HL-60/S4 (cell line): ENCODE results near the gene CFAP299.

ENCODE experiments used
- in situ Hi-C: fragments of 300-500 bp; cut with MboI; formaldehyde crosslinking; loops from 2 replicates; pipeline ENCODE4 v1.14.3; 2022; ENCODE audit warnings: low sequenced_read_pairs

CFAP299 gene

GRCh38 chr4:80492761-80493160, 157.2 kb downstream of the CFAP299 start:
- in situ Hi-C loops = no loop called here

- in situ Hi-C loops = no loop called here
These were observed 160.3 kb downstream of the CFAP299 start for GRCh38 chr4:80495865-80496264.

DNA sequence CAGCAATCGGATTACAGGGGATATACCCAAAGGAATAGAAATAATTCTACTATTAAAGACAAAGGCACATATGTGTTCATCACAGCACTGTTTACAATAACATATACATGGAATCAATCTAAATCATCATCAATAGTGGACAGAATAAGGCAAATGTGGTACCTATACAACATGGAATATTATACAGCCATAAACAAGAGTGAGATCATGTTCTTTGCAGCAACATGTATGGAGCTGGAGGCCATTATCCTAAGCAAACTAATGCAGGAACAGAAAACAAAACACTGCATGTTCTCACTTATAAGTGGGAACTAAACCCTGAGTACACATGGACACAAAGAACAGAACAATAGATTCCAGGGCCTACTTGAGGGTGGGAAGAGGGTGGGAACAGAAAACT, 163.2 kb downstream of the CFAP299 start:
- in situ Hi-C loops = no loop called here

- in situ Hi-C loops = no loop called here
These were observed 165.1 kb downstream of the CFAP299 start for GRCh38 chr4:80500613-80501012.

- in situ Hi-C loops = no loop called here
These were observed 171.5 kb downstream of the CFAP299 start for GRCh38 chr4:80507077-80507476.

- in situ Hi-C loops = no loop called here
These were observed 172.0 kb downstream of the CFAP299 start for GRCh38 chr4:80507507-80507906.

DNA sequence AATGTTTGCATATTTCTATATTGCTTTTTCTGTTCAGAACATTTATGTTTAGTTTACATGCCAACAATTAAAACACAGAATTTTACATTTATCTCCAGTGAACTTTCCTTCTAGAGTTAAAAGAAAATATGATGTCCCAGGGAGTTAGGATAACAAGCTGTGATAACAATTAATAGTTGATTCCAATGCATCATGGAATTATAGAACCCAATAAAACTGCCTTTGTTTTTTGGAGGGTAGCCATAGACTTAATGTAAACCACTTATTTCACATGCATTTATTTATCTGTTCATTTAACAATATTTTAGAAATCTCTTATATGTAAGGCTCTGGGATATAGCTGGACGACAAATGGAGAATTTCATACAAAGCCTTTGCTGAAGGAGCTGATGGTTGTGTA, 180.0 kb downstream of the CFAP299 start:
- in situ Hi-C loops = no loop called here

- in situ Hi-C loops = no loop called here
These were observed 185.9 kb downstream of the CFAP299 start for GRCh38 chr4:80521438-80521837.

DNA sequence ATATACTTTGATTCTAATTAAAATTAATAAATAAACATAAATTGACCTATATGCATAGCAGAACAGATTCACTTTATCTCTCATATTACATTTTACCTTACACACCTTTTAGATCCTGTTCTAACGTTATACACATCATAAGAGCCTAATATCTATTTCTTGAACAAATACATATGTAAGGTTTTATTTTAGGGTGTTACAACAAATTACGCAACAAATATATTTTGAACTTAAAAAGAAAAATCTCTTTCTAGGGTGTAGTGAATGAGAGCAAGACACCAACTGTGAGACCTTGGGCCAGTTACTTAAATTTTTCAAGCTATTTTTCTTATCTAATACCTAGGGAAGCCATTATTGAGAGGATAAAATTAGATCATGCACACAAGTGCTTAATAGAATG, 191.2 kb downstream of the CFAP299 start:
- in situ Hi-C loops = no loop called here

GRCh38 chr4:80529026-80529425, 193.5 kb downstream of the CFAP299 start:
- in situ Hi-C loops = no loop called here

DNA sequence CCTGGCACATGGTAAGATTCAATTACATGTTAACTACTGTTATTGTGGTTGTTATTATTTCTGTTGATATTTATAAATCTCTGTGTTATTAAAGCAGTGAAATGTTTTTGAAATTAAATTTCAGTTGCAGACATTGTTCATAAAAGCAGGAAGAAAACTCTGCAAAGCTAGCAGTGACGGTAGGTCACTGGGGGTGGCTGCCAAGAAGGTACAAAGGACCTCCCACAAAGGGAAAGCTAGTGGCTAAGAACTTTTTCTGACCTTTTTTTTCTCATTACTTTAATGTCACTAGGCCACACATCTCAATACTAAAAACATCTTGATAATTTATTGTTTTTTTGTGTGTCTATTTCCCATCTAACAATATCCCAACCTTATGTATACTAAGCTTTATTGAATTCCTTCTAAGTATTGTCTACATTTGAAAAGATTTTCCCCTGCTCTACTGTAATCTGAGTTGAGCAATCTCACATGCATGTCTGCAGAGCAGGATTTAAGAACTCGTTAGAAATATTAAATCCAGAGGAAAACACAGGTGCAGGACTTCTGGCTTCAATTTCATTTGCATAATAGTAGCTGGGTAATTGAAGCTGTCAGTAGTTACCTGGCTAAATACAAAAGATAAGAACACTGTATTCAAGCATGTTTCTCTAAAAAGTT, 197.3 kb downstream of the CFAP299 start:
- in situ Hi-C loops = no loop called here

GRCh38 chr4:80535551-80535950, 200.0 kb downstream of the CFAP299 start:
- in situ Hi-C loops = no loop called here

GRCh38 chr4:80538276-80538926, 202.9 kb downstream of the CFAP299 start:
- in situ Hi-C loops = no loop called here

DNA sequence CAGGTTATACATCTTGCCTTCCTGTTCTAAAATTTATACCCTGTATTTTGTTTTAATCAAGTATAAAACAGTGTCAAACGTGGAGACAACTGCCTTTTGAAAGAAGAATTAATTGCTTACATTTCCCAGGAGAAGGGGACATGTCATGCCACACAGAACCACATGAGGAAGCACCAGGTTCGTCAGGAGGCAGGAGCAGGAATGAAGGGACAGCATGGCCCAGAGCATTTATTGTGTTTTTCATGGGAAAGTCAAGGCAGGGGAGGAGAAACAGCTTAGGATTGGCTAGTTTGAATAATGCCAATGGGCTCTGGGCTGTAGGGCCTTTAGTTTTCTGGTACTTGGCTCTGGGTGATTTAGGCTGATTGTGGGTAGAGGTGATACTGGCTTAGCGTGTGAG, 203.7 kb downstream of the CFAP299 start:
- in situ Hi-C loops = no loop called here

GRCh38 chr4:80540349-80540748, 204.8 kb downstream of the CFAP299 start:
- in situ Hi-C loops = no loop called here

GRCh38 chr4:80540785-80541469, 205.4 kb downstream of the CFAP299 start:
- in situ Hi-C loops = no loop called here

DNA sequence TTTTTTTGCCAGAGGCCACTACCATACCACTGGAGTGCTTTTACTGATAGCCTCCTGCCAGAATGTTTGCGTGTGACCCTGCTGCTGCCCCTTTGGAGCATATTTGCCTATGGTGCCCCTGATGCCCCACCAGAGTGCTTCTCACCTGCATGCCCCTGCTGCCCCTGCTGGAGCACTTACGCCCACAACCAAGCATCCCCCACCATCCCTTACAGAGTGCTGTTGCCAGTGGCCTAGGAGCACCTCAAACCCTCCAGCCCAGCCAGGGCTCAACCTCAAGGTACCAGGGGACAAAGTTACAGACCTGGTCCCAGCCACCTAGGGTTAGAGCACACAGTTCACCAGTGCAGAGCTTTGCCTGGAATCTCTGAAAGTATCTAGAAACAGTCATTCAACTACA, 207.2 kb downstream of the CFAP299 start:
- in situ Hi-C loops = no loop called here

DNA sequence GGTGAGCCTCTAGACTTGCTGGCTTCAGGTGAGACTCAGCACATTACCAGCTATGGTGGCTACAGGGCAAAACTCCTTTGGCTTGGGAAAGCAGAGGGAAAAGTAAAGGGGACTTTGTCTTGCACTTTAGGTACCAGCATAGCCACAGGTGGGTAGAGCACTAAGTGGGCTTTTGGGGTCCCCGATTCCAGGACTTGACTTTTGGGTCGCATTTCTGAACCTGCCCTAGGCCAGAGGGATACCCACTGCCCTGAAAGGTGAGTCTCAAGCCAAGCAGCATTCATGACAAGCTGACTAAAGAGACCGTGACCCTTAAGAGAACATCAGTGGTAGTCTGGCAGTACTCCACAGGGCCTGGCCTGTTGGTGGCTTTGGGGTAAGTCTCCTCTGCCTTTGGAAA, 224.8 kb downstream of the CFAP299 start:
- in situ Hi-C loops = no loop called here

- in situ Hi-C loops = no loop called here
These were observed 230.8 kb downstream of the CFAP299 start for GRCh38 chr4:80566203-80566872.

DNA sequence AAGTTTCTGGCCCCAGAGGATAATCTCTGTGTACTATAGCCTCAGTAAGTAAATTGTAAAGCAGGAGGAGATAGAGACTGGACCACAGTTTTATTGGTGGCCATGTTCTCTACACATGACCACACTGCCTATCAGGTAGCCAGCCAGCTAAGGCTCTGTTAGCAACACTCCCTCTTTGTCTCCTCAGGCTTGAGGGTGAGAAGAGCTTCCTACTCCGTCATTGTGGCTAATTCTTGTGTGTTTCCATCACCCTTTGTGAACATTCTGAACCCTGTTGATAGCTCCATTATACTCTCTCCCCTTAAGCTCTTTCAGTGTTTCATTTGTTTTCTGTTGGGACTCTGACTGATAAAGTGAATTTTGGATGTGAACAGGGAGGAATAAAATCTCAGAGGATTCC, 233.4 kb downstream of the CFAP299 start:
- in situ Hi-C loops = no loop called here

- in situ Hi-C loops = no loop called here
These were observed 241.3 kb downstream of the CFAP299 start for GRCh38 chr4:80576796-80577195.

DNA sequence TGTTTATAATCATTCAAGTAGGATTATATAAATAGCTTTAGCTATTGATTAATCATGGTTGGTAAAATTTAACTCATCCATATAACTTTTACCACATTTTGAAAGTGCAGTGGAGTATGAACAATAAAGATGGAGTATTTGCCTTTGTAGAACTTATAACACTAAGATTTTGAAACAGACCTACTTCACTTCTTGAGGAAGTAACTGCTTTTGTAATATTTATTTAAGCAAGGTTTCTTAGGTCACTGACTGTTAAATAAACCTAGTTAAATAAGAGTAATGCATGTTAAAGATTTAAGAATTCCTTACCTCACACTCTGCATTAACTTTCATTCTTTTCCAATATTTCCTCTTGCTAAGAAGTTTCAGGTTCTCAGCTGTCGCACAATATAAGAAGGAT, 242.5 kb downstream of the CFAP299 start:
- in situ Hi-C loops = no loop called here
